GM23338 (cell line): ENCODE data around the gene ZMPSTE24. TPM values are rescaled to one million over a fixed set of nuclear protein-coding genes. Genes with fewer than 3 reads are reported as not detected.

ENCODE experiments used
- ATAC-seq: fragments of 200-7000 bp; cut with Tn5 transposase; 3 replicates; pipeline ENCODE4 v1.9.1; 2020
- DNase-seq: peaks from one replicate; pipeline ENCODE4 v3.0.0-alpha.2; 2015; ENCODE audit warnings: low spot score
- H2AFZ ChIP-seq: fragments of 200-600 bp; sonication (generic); 2 replicates; pipeline ENCODE4 v1.8.0; 2016; ENCODE audit warnings: antibody characterized with exemption, mild to moderate bottlenecking, moderate library complexity
- H3F3A ChIP-seq: fragments of 200-600 bp; sonication (generic); replicated peaks from 2 replicates; pipeline ENCODE4 v1.8.0; 2017; ENCODE audit warnings: antibody characterized with exemption, mixed run types, low read depth
- H3K27ac ChIP-seq: fragments of 200-600 bp; sonication (generic); 2 replicates; pipeline ENCODE4 v1.6.1; 2016; ENCODE audit warnings: low read depth
- H3K27me3 ChIP-seq: fragments of 200-600 bp; sonication (generic); 2 replicates; pipeline ENCODE4 v1.8.0; 2016; ENCODE audit warnings: mild to moderate bottlenecking, mixed run types, moderate library complexity; ENCODE audit not compliant: insufficient read depth
- H3K36me3 ChIP-seq: fragments of 200-600 bp; sonication (generic); 2 replicates; pipeline ENCODE4 v1.8.0; 2016; ENCODE audit warnings: mild to moderate bottlenecking; ENCODE audit not compliant: insufficient read depth
- H3K4me1 ChIP-seq: fragments of 200-600 bp; sonication (generic); 2 replicates; pipeline ENCODE4 v1.8.0; 2016; ENCODE audit warnings: mild to moderate bottlenecking, moderate library complexity; ENCODE audit not compliant: insufficient read depth
- H3K4me2 ChIP-seq: fragments of 200-600 bp; sonication (generic); 2 replicates; pipeline ENCODE4 v1.7.1; 2017; ENCODE audit warnings: mixed run types
- H3K4me3 ChIP-seq: fragments of 200-600 bp; sonication (generic); 2 replicates; pipeline ENCODE4 v1.6.1; 2016; ENCODE audit warnings: mixed run types
- H3K79me2 ChIP-seq: fragments of 200-600 bp; sonication (generic); replicated peaks from 2 replicates; pipeline ENCODE4 v1.8.0; 2017; ENCODE audit warnings: mild to moderate bottlenecking; ENCODE audit not compliant: insufficient read depth
- H3K9me2 ChIP-seq: fragments of 200-600 bp; sonication (generic); 2 replicates; pipeline ENCODE4 v1.8.0; 2017; ENCODE audit not compliant: insufficient read depth
- H4K20me1 ChIP-seq: fragments of 200-600 bp; sonication (generic); replicated peaks from 2 replicates; pipeline ENCODE4 v1.8.0; 2017; ENCODE audit warnings: mild to moderate bottlenecking; ENCODE audit not compliant: insufficient read depth
- H3K27ac Mint-ChIP-seq: 2 replicates; pipeline ENCODE4 v1.8.0; 2020; ENCODE audit warnings: inconsistent platforms, mild to moderate bottlenecking, moderate library complexity, mixed read lengths
- H3K27me3 Mint-ChIP-seq: 3 replicates; pipeline ENCODE4 v1.8.0; 2022; ENCODE audit warnings: low read depth, mild to moderate bottlenecking, moderate library complexity, mixed read lengths, inconsistent platforms; ENCODE audit not compliant: insufficient read depth, poor library complexity
- H3K36me3 Mint-ChIP-seq: 3 replicates; pipeline ENCODE4 v1.8.0; 2021; ENCODE audit warnings: low read depth, mild to moderate bottlenecking, inconsistent platforms, moderate library complexity, mixed read lengths
- H3K4me1 Mint-ChIP-seq: 3 replicates; pipeline ENCODE4 v1.8.0; 2020; ENCODE audit warnings: mild to moderate bottlenecking, inconsistent platforms, mixed read lengths
- H3K4me3 Mint-ChIP-seq: 3 replicates; pipeline ENCODE4 v1.8.0; 2021; ENCODE audit warnings: moderate library complexity, mild to moderate bottlenecking, inconsistent platforms, mixed read lengths
- H3K9me3 Mint-ChIP-seq: 3 replicates; pipeline ENCODE4 v1.8.0; 2020; ENCODE audit warnings: moderate library complexity, mild to moderate bottlenecking, inconsistent platforms, mixed read lengths
- CREB1 ChIP-seq: fragments of 250-450 bp; sonication (Bioruptor Pico); IDR thresholded peaks from 2 replicates; pipeline ENCODE4 v1.5.0; 2020; ENCODE audit warnings: low read depth, mild to moderate bottlenecking, moderate library complexity
- CTCF ChIP-seq, 2 experiments: fragments of 200-600 bp in 1 of 2; sonication (generic) in 1 of 2; conservative IDR thresholded peaks; 2 replicates each; pipeline versions ENCODE4 v1.5.1 to v1.6.1; 2016 to 2017; ENCODE audit warnings: antibody characterized with exemption in 2 of 2, low read depth in 2 of 2, mild to moderate bottlenecking in 2 of 2, moderate library complexity in 1 of 2
- EZH2 ChIP-seq: fragments of 200-600 bp; sonication (generic); IDR thresholded peaks from one replicate; pipeline ENCODE4 v1.8.0; 2017; ENCODE audit warnings: antibody characterized with exemption, mild to moderate bottlenecking, low read depth; ENCODE audit not compliant: unreplicated experiment
- EZH2phosphoT487 ChIP-seq: fragments of 200-600 bp; sonication (generic); IDR thresholded peaks from one replicate; pipeline ENCODE4 v1.8.1; 2018; ENCODE audit warnings: antibody characterized with exemption; ENCODE audit not compliant: unreplicated experiment
- JUNB ChIP-seq: IDR thresholded peaks from one replicate; pipeline ENCODE4 v1.6.1; 2016; ENCODE audit warnings: antibody characterized with exemption; ENCODE audit not compliant: unreplicated experiment
- POLR2AphosphoS5 ChIP-seq: IDR thresholded peaks from 2 replicates; pipeline ENCODE4 v1.6.1; 2016; ENCODE audit warnings: antibody characterized with exemption, low read depth
- REST ChIP-seq: IDR thresholded peaks from one replicate; pipeline ENCODE4 v1.6.1; 2018; ENCODE audit warnings: antibody characterized with exemption; ENCODE audit not compliant: unreplicated experiment
- STAT1 ChIP-seq: IDR thresholded peaks from one replicate; pipeline ENCODE4 v1.6.1; 2016; ENCODE audit warnings: antibody characterized with exemption; ENCODE audit not compliant: unreplicated experiment
- ZNF114 ChIP-seq: fragments of 250-450 bp; sonication (Bioruptor Pico); IDR thresholded peaks from 2 replicates; pipeline ENCODE4 v1.5.0; 2020; ENCODE audit warnings: mild to moderate bottlenecking, moderate library complexity
- ZNF331 ChIP-seq: fragments of 250-450 bp; sonication (Bioruptor Pico); IDR thresholded peaks from 2 replicates; pipeline ENCODE4 v1.5.0; 2020; ENCODE audit warnings: low read depth, mild to moderate bottlenecking, moderate library complexity
- polyA plus RNA-seq: library from polyadenylated mRNA; unstranded; fragments of >200 nt; fragmentation: Nextera tagmentation; extraction: Ambion mirVana; gene quantifications from 2 replicates; pipeline ENCODE4 v1.2.1, GENCODE V29; 2016
- total RNA-seq: library from RNA; depleted of rRNA; stranded (reverse); fragments of >200 nt; shearing (Covaris generic); gene quantifications from 2 replicates; pipeline ENCODE4 v1.2.3, GENCODE V29; 2014
- TF ChIP-seq, protein P1 (sequence below): fragments of 250-450 bp; sonication (Bioruptor Pico); IDR thresholded peaks from 2 replicates; pipeline ENCODE4 v1.5.0; 2020; ENCODE audit warnings: mild to moderate bottlenecking, moderate library complexity

ZMPSTE24 gene
- total and polyA plus RNA-seq, 2 experiments from 2014 or later: 23.1 to 51.2 TPM

DNA sequence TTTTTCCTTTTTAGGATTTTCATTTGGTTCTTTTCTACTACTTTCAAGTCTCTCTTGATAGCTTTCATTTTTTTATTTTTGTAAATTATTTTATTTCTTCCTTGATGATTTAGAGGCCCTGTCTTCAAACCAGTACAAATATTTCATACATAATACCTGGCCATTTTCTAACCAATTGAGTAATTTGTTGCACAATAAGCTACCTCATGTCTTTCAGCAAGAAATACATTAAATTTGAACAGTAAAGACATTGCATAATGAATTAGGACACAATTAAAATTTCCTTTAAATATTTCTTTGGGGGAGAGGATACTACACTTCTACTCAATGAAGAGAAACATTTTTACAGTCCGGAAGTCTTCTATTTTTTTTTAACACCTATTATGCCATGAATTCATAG, 74.7 kb downstream of the ZMPSTE24 start:
- Histone ChIP-seq H4K20me1 (no peaks in the 10 kb centered on the region), H3K27me3 (no peaks in the 10 kb centered on the region), H3K27ac (no peak overlapping the region), H2AFZ (no peak overlapping the region), H3K4me3 (no peak overlapping the region), H3K36me3 (no peaks in the 10 kb centered on the region), H3F3A (no peaks in the 10 kb centered on the region), H3K4me2 (no peak overlapping the region), H3K4me1 (no peaks in the 10 kb centered on the region), H3K79me2 (no peaks in the 10 kb centered on the region), H3K9me2 (no peaks in the 10 kb centered on the region)
- Mint-ChIP-seq H3K4me1 (no peaks in the 10 kb centered on the region), H3K4me3 (no peak overlapping the region), H3K9me3 (peaks cover 18% of the 10 kb centered on the region), H3K36me3 (0 out of 3 replicates have a peak, but pooled peaks cover 3% of the 10 kb centered on the region), H3K27ac (no peak overlapping the region), H3K27me3 (no peaks in the 10 kb centered on the region)
- DNase-seq (no peak), ATAC-seq (no peak)
- TF ChIP-seq REST (no peak), JUNB (no peak), EZH2 (no peak), STAT1 (no peak), POLR2AphosphoS5 (no peak)

DNA sequence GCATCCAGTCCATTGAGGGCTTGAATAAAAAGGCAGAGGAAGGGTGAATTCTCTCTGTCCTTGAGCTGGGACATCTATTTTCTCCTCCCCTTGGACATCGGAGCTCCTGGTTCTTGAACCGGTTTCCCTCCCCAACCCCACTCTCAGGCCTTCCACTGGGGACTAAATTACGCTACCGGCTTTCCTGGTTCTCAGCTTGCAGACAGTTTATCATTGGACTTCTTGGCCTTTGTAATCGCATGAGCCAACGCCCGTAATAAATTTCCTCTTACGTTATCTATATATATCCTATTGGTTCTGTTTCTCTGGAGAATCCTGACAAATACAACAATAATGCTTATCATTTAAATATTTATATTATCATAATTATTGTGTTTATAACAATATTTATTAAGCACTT, 79.4 kb downstream of the ZMPSTE24 start:
- Histone ChIP-seq H3K4me1 (no peaks in the 10 kb centered on the region), H3K4me3 (no peak overlapping the region), H3K4me2 (no peak overlapping the region), H2AFZ (no peak overlapping the region), H4K20me1 (no peaks in the 10 kb centered on the region), H3F3A (no peaks in the 10 kb centered on the region), H3K27ac (no peak overlapping the region), H3K79me2 (no peaks in the 10 kb centered on the region), H3K9me2 (no peaks in the 10 kb centered on the region), H3K27me3 (no peaks in the 10 kb centered on the region), H3K36me3 (no peaks in the 10 kb centered on the region)
- Mint-ChIP-seq H3K36me3 (no peaks in the 10 kb centered on the region), H3K9me3 (0 out of 3 replicates have a peak, but pooled peaks cover 6% of the 10 kb centered on the region), H3K27ac (no peak overlapping the region), H3K4me3 (no peak overlapping the region), H3K4me1 (0 out of 3 replicates have a peak, but pooled peaks cover 2% of the 10 kb centered on the region), H3K27me3 (peaks cover 4% of the 10 kb centered on the region)
- ATAC-seq: no peak
- DNase-seq: no peak
- no peak for TF ChIP-seq ZNF331 (CRISPR knock-in tag)
- TF ChIP-seq CTCF (conservative IDR thresholded peaks at IDR 0.05; ENCODE audit: low read depth in 2 of 2): no peak
- no peak for TF ChIP-seq JUNB
- TF ChIP-seq POLR2AphosphoS5: no peak
- no peak for TF ChIP-seq STAT1
- TF ChIP-seq EZH2: no peak
- TF ChIP-seq ZNF114 (CRISPR knock-in tag): no peak
- no peak for TF ChIP-seq CREB1 (CRISPR knock-in tag)
- TF ChIP-seq, protein P1, sequence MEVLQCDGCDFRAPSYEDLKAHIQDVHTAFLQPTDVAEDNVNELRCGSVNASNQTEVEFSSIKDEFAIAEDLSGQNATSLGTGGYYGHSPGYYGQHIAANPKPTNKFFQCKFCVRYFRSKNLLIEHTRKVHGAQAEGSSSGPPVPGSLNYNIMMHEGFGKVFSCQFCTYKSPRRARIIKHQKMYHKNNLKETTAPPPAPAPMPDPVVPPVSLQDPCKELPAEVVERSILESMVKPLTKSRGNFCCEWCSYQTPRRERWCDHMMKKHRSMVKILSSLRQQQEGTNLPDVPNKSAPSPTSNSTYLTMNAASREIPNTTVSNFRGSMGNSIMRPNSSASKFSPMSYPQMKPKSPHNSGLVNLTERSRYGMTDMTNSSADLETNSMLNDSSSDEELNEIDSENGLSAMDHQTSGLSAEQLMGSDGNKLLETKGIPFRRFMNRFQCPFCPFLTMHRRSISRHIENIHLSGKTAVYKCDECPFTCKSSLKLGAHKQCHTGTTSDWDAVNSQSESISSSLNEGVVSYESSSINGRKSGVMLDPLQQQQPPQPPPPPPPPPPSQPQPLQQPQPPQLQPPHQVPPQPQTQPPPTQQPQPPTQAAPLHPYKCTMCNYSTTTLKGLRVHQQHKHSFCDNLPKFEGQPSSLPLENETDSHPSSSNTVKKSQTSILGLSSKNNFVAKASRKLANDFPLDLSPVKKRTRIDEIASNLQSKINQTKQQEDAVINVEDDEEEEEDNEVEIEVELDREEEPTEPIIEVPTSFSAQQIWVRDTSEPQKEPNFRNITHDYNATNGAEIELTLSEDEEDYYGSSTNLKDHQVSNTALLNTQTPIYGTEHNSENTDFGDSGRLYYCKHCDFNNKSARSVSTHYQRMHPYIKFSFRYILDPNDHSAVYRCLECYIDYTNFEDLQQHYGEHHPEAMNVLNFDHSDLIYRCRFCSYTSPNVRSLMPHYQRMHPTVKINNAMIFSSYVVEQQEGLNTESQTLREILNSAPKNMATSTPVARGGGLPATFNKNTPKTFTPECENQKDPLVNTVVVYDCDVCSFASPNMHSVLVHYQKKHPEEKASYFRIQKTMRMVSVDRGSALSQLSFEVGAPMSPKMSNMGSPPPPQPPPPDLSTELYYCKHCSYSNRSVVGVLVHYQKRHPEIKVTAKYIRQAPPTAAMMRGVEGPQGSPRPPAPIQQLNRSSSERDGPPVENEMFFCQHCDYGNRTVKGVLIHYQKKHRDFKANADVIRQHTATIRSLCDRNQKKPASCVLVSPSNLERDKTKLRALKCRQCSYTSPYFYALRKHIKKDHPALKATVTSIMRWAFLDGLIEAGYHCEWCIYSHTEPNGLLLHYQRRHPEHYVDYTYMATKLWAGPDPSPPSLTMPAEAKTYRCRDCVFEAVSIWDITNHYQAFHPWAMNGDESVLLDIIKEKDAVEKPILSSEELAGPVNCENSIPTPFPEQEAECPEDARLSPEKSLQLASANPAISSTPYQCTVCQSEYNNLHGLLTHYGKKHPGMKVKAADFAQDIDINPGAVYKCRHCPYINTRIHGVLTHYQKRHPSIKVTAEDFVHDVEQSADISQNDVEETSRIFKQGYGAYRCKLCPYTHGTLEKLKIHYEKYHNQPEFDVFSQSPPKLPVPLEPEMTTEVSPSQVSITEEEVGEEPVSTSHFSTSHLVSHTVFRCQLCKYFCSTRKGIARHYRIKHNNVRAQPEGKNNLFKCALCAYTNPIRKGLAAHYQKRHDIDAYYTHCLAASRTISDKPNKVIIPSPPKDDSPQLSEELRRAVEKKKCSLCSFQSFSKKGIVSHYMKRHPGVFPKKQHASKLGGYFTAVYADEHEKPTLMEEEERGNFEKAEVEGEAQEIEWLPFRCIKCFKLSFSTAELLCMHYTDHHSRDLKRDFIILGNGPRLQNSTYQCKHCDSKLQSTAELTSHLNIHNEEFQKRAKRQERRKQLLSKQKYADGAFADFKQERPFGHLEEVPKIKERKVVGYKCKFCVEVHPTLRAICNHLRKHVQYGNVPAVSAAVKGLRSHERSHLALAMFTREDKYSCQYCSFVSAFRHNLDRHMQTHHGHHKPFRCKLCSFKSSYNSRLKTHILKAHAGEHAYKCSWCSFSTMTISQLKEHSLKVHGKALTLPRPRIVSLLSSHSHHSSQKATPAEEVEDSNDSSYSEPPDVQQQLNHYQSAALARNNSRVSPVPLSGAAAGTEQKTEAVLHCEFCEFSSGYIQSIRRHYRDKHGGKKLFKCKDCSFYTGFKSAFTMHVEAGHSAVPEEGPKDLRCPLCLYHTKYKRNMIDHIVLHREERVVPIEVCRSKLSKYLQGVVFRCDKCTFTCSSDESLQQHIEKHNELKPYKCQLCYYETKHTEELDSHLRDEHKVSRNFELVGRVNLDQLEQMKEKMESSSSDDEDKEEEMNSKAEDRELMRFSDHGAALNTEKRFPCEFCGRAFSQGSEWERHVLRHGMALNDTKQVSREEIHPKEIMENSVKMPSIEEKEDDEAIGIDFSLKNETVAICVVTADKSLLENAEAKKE (CRISPR knock-in tag): no peak
- no peak for TF ChIP-seq EZH2phosphoT487
